Mammary epithelial cell (primary cell): ENCODE results near the gene CGNL1.

Source experiments
- CTCF ChIP-seq, 2 donors: IDR thresholded peaks in 1 of 2; conservative IDR thresholded peaks in 1 of 2; 2 replicates each; pipeline ENCODE4 v1.5.1; 2011 to 2012; ENCODE audit warnings: inconsistent platforms in 2 of 2, low read length in 2 of 2, mild to moderate bottlenecking in 2 of 2, control low read depth in 1 of 2, low read depth in 1 of 2; ENCODE audit not compliant: insufficient read depth in 1 of 2; ENCODE audit errors: extremely low read depth in 1 of 2
- EZH2 ChIP-seq: IDR thresholded peaks from 2 replicates; pipeline ENCODE4 v1.6.1; 2012; ENCODE audit warnings: low read length, inconsistent platforms, borderline replicate concordance

GRCh38 chr15:57493351-57493750 lies 117.0 kb downstream of the CGNL1 start:
- TF ChIP-seq CTCF (conservative IDR thresholded peaks at IDR 0.05 in 1 of 2, IDR thresholded peaks at IDR 0.05 in 1 of 2; ENCODE audit: extremely low read depth in 1 of 2, insufficient read depth in 1 of 2, low read depth in 1 of 2, low read length in 2 of 2) (no peak), EZH2 (no peak)
